Measurements from ENCODE around the gene FAF1.

GRCh38 chr1:50822035-50822776 lies 137.9 kb downstream of the FAF1 start:
- no peak for TF ChIP-seq CTCF (IDR thresholded peaks at IDR 0.05; ENCODE audit: low read depth, low read length, missing input control)
- TF ChIP-seq JUND (IDR thresholded peaks at IDR 0.05) = no peak
- no peak for TF ChIP-seq MAX (IDR thresholded peaks at IDR 0.05)
- TF ChIP-seq RAD21 (IDR thresholded peaks at IDR 0.05) = no peak
- no peak for TF ChIP-seq FOXA1 (IDR thresholded peaks at IDR 0.05)
- no peak for TF ChIP-seq REST (IDR thresholded peaks at IDR 0.05)
- TF ChIP-seq YY1 (IDR thresholded peaks at IDR 0.05) = no peak
- no peak for TF ChIP-seq TAF1 (conservative IDR thresholded peaks at IDR 0.05)

Data from liver (tissue), 3 donors.